GM10248 (cell line): ENCODE measurements around the gene COL23A1.

Source experiments
- CTCF ChIA-PET: fragments of 300-600 bp; sonication (Branson Sonifier 250); formaldehyde crosslinking; extraction: SDS; loops from one replicate; lab custom pipeline; 2021; ENCODE audit warnings: antibody characterized with exemption; lab: Yijun Ruan, JAX
- POLR2A ChIA-PET: fragments of 350-650 bp; sonication (Branson Sonifier 250); formaldehyde crosslinking; extraction: SDS; loops from one replicate; lab custom pipeline; 2020; ENCODE audit warnings: antibody characterized with exemption; lab: Yijun Ruan, JAX
- DNase-seq: peaks from one replicate; pipeline ENCODE4 v3.0.0; 2012; ENCODE audit errors: extremely low spot score
- TF ChIP-seq, protein P1 (sequence below): IDR thresholded peaks from 2 replicates; pipeline ENCODE4 v1.5.1; 2012; ENCODE audit warnings: mild to moderate bottlenecking, low read depth; ENCODE audit errors: extremely low read depth, missing control alignments, control extremely low read depth

COL23A1 gene

DNA sequence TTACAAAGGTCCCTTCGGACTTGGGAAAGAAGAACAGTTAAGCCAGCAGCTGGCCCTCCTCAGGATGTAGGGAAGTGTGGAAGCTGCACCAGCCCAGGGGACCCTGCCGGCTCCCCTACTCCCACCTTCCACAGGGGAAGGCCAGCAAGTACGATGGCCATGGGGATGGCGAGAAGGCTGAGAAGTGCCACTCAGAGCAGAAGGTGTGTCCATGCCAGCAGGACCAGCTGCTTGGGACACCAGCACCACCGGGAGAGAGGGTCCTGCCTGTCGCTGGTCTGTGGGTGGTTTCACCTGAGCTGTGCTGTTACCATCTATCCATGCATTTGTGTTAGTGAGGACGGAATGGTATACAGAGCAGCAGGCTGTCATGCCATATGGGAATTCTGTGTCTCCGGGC, 209.0 kb downstream of the COL23A1 start:
- ChIA-PET POLR2A (no interaction called here), CTCF (no interaction called here)
- DNase-seq: no peak
- TF ChIP-seq, protein P1, sequence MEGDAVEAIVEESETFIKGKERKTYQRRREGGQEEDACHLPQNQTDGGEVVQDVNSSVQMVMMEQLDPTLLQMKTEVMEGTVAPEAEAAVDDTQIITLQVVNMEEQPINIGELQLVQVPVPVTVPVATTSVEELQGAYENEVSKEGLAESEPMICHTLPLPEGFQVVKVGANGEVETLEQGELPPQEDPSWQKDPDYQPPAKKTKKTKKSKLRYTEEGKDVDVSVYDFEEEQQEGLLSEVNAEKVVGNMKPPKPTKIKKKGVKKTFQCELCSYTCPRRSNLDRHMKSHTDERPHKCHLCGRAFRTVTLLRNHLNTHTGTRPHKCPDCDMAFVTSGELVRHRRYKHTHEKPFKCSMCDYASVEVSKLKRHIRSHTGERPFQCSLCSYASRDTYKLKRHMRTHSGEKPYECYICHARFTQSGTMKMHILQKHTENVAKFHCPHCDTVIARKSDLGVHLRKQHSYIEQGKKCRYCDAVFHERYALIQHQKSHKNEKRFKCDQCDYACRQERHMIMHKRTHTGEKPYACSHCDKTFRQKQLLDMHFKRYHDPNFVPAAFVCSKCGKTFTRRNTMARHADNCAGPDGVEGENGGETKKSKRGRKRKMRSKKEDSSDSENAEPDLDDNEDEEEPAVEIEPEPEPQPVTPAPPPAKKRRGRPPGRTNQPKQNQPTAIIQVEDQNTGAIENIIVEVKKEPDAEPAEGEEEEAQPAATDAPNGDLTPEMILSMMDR: no peak

DNA sequence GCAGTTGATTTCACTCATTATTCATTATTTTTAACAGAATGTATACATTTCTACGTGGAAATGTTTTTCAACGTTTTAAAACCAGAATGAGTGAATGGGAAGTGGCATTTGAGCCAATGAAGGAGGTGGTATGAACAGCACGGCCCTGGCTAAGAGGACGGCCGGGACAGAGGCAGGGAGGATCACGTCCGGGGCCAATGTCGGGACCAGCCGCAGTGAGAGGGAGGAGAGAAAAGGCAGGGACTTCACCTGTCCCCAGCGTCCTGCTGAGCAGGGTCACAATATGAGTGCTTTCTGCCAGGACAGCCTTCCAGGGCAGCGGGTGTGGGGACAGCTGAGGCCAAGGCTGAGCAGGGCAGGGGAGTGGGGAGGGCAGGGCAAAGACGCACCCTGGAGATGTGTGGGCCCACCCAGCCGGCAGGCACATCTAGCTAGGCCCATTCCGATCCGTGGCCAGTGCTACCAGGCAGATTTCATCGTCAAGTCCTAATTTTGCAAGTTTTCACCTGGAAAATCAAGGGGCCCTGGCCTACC, 209.6 kb downstream of the COL23A1 start:
- CTCF ChIA-PET: no interaction called here
- TF ChIP-seq, protein P1: no peak
- POLR2A ChIA-PET: no interaction called here
- no peak for DNase-seq

GRCh38 chr5:178380086-178380485, 210.1 kb downstream of the COL23A1 start:
- CTCF ChIA-PET: no interaction called here
- DNase-seq: no peak
- TF ChIP-seq, protein P1: no peak
- POLR2A ChIA-PET: no interaction called here

- CTCF ChIA-PET: no interaction called here
- TF ChIP-seq, protein P1: no peak
Observed at GRCh38 chr5:178378527-178379484, 211.4 kb downstream of the COL23A1 start.

GRCh38 chr5:178377583-178378270, 212.5 kb downstream of the COL23A1 start:
- CTCF ChIA-PET: interaction anchor here (1.3 kb wide), 1 partner anchor 10 kb away, joined by 4 read pairs; no protein-coding TSS in a partner anchor
- TF ChIP-seq, protein P1: no peak
- POLR2A ChIA-PET: no interaction called here
- DNase-seq: no peak

More at GRCh38 chr5:178378527-178379484, 211.4 kb downstream of the COL23A1 start:
- no peak for DNase-seq
- POLR2A ChIA-PET: no interaction called here

DNA sequence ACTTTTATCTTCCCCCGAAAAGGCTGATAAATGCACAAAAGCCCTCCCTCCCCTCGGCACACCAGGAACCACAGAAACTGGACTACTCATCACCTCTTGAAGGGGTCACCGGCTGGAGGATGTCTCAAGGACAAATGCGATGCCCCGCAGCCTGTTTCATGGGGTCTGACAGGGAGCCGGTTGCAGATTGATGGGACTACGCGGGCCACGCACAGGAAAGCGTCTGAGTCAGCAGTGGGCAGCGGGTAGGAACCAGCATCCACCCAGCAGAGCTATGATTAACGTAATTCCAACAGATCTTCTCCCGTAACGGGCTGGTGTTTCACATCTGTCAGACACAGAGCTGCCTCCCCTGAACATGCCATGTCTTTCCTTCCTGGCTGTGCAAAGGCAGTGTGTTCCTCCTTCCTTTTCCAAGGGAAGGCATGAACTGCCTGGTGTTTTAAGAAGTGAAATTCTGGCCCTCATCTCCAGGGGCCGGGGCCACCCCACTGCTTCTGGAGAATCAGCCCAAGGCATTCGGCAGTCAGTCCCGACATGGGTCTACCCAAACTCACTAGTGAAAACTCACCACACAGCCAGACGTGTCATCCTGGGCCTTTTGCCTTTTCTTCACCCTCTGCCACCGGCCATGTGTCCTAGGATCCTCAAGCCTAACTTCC, 213.1 kb downstream of the COL23A1 start:
- CTCF ChIA-PET: interaction anchor here (0.7 to 1.3 kb wide), 2 partner anchors 9 to 16 kb away, joined by 3 to 4 read pairs; no protein-coding TSS in a partner anchor
- TF ChIP-seq, protein P1: no peak
- POLR2A ChIA-PET: no interaction called here
- no peak for DNase-seq
